ENCODE measurements around the gene TBR1.

DNA sequence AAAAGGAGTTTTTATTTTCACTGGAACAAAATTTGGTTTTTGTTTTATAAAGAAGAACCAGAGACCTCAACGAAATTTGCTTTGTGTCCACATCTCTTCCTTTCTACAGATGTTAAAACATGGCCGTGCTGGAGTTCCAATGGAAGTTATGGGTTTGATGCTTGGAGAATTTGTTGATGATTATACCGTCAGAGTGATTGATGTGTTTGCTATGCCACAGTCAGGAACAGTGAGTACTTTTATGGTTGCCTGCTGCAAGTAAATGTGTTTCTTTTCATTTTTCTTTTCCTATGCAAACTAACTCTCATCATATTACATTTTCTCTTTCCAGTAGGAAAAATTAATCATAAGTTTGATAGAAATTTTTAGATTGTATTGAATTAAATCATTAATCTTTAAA lies 48.4 kb upstream of the TBR1 start:
- TF ChIP-seq ZNF266 (tag by site-specific recombination; IDR thresholded peaks at IDR 0.05; ENCODE audit: low read depth) (no peak), ZNF768 (tag by site-specific recombination; IDR thresholded peaks at IDR 0.05) (no peak), KLF16 (tag by site-specific recombination; IDR thresholded peaks at IDR 0.05) (no peak)
- TF ChIP-seq, protein P1, sequence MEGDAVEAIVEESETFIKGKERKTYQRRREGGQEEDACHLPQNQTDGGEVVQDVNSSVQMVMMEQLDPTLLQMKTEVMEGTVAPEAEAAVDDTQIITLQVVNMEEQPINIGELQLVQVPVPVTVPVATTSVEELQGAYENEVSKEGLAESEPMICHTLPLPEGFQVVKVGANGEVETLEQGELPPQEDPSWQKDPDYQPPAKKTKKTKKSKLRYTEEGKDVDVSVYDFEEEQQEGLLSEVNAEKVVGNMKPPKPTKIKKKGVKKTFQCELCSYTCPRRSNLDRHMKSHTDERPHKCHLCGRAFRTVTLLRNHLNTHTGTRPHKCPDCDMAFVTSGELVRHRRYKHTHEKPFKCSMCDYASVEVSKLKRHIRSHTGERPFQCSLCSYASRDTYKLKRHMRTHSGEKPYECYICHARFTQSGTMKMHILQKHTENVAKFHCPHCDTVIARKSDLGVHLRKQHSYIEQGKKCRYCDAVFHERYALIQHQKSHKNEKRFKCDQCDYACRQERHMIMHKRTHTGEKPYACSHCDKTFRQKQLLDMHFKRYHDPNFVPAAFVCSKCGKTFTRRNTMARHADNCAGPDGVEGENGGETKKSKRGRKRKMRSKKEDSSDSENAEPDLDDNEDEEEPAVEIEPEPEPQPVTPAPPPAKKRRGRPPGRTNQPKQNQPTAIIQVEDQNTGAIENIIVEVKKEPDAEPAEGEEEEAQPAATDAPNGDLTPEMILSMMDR (tag by site-specific recombination; IDR thresholded peaks at IDR 0.05): no peak

All from HEK293 (cell line).